Measurements from ENCODE around the gene TRMT2A. TPM values are rescaled to one million over a fixed set of nuclear protein-coding genes. Genes with fewer than 3 reads are reported as not detected.

The TRMT2A gene
- total RNA-seq, 1 donor from 2014 or later, result 21.3 TPM

DNA sequence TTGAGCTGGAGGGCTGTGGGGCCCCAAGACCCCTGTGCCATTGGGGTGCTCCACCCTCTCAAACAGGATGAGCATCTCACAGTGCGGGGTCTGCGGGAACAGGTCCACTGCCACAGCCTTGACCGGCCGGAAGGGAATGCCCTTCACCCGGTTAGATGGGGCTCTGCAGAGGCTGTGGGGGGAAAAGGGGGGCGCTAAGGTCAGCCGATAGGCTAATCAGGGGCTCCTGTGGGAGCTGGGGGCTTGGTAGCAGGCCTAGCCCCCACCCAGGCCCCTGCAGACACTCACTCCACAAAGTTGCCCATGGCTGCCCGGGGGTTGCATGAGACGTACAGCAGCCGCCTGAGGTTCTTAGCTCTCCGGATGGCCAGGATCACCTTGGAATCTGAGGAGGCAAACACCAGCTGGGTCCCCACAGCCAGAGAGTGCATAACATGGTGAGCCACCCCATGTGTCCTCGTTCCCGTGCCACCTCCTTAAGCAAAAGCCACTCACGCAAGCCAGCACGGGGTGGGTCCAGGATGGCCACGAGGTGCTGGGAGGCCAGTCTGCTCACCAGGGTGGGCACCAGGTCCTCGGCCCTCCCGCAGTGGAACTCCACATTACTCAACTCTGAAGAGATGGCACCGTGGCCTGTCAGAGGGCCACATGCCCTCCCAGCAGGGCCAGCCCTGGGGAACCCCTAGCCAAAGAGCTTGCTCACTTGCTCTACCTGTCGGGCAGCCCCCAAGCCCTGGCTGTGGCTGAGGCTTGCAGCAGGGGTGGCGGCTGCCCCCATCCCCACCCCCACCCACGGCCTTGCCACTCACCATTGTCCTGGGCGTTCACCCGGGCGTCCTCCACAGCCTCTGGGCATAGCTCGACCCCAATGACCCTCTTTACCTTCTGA is 4.2 kb downstream of the TRMT2A start:
- no peak overlapping the region for H3K4me3 ChIP-seq (ENCODE audit: low read depth, low read length)
- TF ChIP-seq, protein P1, sequence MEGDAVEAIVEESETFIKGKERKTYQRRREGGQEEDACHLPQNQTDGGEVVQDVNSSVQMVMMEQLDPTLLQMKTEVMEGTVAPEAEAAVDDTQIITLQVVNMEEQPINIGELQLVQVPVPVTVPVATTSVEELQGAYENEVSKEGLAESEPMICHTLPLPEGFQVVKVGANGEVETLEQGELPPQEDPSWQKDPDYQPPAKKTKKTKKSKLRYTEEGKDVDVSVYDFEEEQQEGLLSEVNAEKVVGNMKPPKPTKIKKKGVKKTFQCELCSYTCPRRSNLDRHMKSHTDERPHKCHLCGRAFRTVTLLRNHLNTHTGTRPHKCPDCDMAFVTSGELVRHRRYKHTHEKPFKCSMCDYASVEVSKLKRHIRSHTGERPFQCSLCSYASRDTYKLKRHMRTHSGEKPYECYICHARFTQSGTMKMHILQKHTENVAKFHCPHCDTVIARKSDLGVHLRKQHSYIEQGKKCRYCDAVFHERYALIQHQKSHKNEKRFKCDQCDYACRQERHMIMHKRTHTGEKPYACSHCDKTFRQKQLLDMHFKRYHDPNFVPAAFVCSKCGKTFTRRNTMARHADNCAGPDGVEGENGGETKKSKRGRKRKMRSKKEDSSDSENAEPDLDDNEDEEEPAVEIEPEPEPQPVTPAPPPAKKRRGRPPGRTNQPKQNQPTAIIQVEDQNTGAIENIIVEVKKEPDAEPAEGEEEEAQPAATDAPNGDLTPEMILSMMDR (conservative IDR thresholded peaks at IDR 0.05; ENCODE audit: low read depth, low read length), result no peak

DNA sequence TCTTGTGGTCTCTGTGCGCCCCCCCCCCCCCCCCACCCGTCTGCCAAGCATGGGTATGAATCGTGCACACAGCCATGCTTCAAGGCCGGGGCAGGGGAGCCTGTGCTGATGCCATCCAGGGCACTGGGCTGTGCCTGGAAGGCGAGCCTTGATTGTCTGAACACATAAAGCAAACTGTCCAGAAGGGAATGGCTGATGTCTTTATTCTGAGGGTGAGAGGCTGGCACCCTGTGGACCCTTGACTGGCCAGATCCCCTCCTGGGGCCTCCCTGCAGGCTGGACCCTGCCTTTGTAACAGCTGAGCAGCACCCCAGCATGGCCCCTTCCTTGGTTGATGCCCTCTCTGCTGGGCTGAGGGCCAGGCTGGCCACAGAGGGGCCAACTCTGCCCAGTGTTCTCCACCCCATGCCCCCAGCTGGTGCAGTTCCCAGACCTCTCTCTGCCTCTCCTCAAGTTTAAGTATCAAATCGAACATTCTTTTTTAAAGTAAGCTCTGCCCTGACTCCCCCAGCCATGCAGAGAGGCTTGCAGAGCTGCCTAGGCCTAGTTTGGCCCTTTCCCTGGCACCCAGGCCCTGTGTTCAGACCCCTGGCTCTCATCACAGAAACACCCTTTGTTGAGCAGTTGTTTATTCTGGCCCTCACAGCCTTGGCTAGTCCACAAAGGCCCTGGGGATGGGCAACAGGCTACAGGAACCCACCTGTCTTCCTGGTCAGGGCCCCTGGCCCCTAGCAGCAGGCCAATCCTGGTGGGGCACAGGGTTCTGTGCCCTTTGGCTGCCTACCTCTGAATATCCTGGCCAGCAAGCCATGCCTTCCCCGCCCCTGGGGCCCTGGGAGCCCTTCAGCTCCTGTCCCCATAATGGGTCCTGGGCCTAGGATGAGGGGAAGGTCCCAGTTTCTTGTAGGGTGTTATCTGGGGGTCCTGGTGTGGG is 5.1 kb downstream of the TRMT2A start:
- TF ChIP-seq, protein P1 (conservative IDR thresholded peaks at IDR 0.05; ENCODE audit: low read depth, low read length), result no peak

More for the DNA sequence above, 4.2 kb downstream of the TRMT2A start:
- no peak for DNase-seq (ENCODE audit: low read depth)

GRCh38 chr22:20111045-20111688 is 5.9 kb downstream of the TRMT2A start:
- DNase-seq (ENCODE audit: low read depth), result no peak
- H3K4me3 ChIP-seq (ENCODE audit: low read depth, low read length), result no peak overlapping the region
- TF ChIP-seq, protein P1 (conservative IDR thresholded peaks at IDR 0.05; ENCODE audit: low read depth, low read length), result peak; percentile 50

More for the DNA sequence above, 5.1 kb downstream of the TRMT2A start:
- DNase-seq (ENCODE audit: low read depth), result no peak
- no peak overlapping the region for H3K4me3 ChIP-seq (ENCODE audit: low read depth, low read length)

DNA sequence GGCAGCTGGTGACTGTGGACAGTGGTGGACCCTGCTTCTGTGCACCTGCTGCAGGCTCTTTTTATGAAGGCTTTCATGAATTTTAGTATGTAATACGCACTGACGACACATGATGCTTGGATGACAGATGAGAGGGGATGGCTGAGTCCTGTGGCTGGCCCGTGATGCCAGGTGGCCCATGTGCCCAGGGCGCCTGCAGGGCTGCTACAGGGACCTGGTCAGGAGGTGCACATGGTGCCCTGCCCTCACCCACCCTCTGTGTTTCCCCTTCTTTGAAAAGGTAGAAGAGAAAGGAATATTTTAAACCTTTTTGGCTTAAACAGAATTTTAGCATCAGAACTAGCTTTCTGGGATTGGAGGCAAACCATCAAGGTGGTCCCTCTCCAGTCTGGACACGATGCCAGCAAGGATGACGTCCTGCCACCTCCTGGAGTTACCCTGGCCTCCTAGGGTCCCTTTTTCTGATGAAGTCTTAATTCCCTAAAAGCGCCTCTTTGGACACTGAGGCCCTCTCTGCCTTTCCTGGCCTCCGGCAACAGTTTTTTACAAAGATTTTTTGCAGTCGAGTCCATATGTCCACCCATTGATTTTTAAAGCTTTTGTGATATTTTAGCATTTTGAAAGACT is 6.6 kb downstream of the TRMT2A start:
- no peak overlapping the region for H3K4me3 ChIP-seq (ENCODE audit: low read depth, low read length)
- no peak for DNase-seq (ENCODE audit: low read depth)
- TF ChIP-seq, protein P1 (conservative IDR thresholded peaks at IDR 0.05; ENCODE audit: low read depth, low read length), result no peak

- TF ChIP-seq, protein P1 (conservative IDR thresholded peaks at IDR 0.05; ENCODE audit: low read depth, low read length), result no peak
- no peak overlapping the region for H3K4me3 ChIP-seq (ENCODE audit: low read depth, low read length)
- no peak for DNase-seq (ENCODE audit: low read depth)
These were observed 7.3 kb downstream of the TRMT2A start for GRCh38 chr22:20109411-20110358.

All from epithelial cell of proximal tubule (primary cell).